HG03432 (cell line): Measurements from ENCODE around the gene KCNA10.

ENCODE experiments used
- ATAC-seq: cut with Tn5 transposase; IDR thresholded peaks from one replicate; pipeline ENCODE4 v1.9.1; 2021; ENCODE audit warnings: mild to moderate bottlenecking, moderate library complexity; ENCODE audit not compliant: unreplicated experiment

The KCNA10 gene

DNA sequence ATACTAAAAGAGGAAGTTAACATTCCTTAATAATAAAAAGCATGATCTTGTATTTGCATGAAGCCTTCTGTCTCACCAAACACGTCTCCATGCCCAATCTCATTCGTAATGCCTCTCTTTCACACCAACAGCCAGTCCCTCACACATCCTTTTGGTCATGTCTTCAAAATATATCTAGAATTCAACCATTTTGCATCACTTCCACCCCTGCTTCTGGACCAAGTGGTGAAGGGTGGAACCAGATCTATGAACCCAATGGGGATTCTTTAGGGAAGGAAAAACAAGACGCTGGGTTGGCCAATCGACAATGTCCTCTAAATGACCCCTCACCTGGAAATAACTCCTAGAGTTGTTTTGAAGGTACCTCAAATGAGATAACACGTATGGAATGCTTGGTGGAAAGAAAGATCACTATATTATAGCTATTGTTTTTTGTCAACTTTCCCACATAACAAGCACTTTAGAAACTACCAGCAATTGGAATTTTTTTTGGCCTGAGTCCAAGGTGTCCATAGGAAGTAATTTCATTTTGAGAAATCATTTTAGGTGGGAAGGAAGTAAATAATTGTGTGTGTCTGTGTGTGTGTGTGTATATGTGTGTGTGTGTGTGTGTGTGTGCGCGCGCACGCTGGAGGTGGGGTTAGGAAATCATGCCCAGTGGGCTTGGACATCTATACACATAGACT lies at the start of gene KCNA10:
Gene KCNA10 (minus strand): TSS at position 51 of the 686 bp plus-strand sequence. CDS start 388 bp downstream, outside the sequence.
- ATAC-seq, result no peak

DNA sequence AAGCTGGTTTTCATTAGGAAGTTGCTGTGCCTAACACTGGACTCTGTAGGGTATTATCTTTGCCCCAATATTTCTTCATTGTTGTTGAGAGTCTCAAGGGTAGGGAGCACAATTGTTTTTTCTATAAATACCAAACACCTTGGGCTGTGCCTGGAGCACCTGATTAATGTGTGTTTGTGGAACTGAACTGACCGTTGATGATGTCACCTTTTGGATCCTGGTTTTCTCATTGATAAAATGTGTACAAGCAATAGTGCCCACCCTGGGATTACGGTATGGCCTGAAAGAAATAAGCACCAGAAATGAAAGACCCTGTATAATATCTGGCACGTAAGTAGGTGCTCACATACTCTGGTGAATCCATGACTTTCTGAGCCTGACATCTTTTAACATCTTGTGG lies 47.9 kb upstream of the KCNA10 start:
- ATAC-seq, result no peak

DNA sequence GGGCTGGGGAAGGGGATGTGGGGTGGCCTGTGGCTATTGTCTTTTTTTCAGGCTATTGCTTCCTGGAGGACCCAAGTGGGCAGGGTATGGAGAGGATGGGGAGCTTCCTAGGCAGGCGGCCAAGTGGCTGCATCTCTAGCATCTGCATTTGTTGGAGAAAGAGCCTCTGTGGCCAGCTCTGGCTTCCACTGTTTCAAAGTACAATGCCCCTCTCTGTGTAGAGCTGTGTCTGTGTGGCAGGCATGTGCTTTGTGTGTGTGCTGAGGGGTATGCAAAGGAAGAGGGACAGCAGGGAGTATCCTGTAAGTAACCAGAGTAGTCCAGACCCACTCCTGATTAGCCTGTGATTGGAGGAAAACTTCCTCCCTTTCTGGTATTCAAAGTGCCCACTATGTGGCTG lies 46.6 kb upstream of the KCNA10 start:
- no peak for ATAC-seq

GRCh38 chr1:110563089-110563488 lies 44.1 kb upstream of the KCNA10 start:
- ATAC-seq, result no peak

GRCh38 chr1:110561596-110561995 lies 42.6 kb upstream of the KCNA10 start:
- no peak for ATAC-seq

DNA sequence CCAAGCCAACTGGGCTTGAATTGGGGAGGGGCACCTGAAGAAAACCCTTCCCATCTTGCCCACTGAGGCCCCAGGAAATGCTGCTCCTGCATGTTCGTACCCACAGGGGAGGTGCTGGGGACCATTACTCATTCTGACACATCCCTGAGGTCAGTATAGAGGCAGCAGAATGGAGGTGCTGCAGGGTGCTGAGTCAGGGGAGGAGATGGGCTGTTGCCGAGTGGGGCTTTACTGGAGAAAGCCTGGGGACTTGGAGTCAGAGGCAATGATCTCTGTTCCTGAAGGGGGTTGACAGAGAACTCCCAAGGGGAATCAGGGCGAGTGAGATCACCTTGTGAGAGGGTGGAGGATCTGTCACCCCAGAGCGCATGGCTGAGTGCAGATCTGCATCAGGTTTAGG lies 40.2 kb upstream of the KCNA10 start:
- no peak for ATAC-seq

DNA sequence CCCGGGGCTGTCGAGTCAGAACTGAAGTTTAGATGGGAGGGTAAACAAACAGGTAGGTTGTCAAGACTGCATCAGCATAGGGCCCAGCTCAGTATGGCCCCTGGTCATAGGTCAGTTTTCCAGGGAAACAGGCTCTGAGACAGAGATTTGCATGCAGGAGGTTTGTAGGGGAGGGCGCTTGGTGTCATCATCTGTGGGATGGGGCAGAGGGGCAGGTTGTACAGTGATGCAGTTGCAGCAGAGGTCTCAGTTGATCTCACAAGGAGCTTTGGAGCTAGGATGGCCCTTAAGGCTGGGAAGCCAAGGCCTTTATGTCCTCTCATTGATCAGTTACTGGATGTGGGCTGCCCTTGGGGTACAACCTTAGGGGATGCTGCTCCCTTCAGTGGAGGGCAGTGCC lies 38.5 kb upstream of the KCNA10 start:
- ATAC-seq, result no peak

DNA sequence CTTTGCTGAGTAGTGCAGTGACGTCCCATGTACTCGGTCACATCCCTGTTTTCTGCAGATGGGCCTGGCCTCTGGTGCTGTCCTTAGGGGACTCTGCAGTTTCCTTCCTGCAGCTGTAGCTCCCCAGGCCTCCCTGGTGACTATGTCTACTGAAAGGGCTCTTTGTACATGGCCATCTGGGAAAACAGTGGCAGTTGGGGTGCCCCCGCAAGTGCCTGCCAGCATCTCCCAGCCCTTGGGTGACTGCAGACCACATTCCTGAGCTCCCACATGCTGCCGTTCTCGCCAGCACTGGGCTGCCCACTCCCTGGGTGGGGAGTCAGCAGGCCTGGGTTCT lies 37.5 kb upstream of the KCNA10 start:
- no peak for ATAC-seq

GRCh38 chr1:110555807-110556470 lies 37.0 kb upstream of the KCNA10 start:
- ATAC-seq, result no peak

- ATAC-seq, result no peak
Observed at GRCh38 chr1:110554871-110555801, 36.2 kb upstream of the KCNA10 start.

- ATAC-seq, result no peak
Observed at GRCh38 chr1:110551278-110551809, 32.4 kb upstream of the KCNA10 start.

GRCh38 chr1:110549831-110550230 lies 30.9 kb upstream of the KCNA10 start:
- no peak for ATAC-seq

DNA sequence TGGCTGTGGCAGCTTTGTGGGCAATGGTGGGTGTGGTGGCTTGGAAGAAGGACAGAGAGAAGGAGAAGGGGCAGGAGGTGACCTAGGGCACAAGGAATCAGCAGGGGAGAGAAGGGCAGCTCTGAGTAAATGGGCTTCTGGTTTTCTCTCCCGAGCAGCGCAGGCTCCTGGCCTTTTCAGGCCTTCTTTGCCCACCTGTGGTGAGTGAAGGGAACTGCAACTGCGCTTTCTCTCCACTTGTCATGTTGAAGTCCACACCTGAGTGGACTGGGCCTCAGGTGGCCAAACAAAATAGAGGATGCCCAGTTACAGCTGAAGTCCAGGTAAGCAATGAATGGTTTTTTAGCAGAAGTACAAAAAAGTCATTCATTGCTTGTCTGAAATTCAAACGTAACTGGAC lies 29.4 kb upstream of the KCNA10 start:
- ATAC-seq, result no peak

DNA sequence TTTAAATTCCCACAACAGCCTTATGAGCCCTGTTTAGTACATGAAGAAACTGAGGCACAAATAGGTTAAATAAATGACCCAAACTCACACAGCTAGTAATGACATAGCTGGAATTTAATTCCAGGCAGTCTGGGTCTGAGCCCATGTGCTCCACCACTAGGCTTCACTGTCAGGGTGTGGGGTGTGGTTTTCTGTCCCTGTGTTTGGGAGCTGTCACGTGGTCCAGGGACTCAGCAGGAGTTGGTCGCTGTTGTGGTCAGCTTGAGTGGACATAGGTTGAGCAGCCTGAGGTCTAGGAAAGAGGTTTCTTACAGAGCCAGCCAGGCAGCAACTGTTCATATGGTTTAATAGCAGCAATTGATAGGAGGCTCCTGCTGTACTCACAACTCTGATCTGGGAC lies 28.0 kb upstream of the KCNA10 start:
- ATAC-seq, result no peak

- no peak for ATAC-seq
Observed at GRCh38 chr1:110545492-110545891, 26.5 kb upstream of the KCNA10 start.

GRCh38 chr1:110544753-110545152 lies 25.8 kb upstream of the KCNA10 start:
- no peak for ATAC-seq

- no peak for ATAC-seq
Observed at GRCh38 chr1:110542725-110543124, 23.8 kb upstream of the KCNA10 start.

DNA sequence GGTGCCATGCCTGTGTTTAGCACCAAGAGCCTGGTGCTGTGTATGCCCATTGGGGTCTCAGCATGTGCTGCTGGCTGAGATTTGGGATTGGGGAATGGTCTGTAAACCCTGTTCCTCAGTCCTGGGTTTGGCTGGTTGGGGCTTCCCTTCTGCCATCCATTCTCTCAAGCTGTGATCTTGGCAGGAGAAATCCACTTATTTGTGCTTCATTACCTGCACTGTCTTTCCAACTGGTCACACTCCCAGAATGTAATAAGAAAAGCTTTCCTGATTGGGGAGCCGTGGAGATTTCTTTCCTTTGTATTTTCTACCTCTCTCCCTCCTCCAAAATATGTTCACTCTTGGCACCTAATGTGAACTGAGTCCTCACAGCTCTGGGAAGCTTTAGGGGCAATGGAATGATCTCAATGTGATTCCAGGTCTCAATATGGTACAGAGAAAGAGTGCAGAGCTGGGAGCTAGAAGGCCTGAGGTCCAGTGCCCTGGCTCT lies 23.0 kb upstream of the KCNA10 start:
- ATAC-seq, result no peak

GRCh38 chr1:110540891-110541685 lies 22.1 kb upstream of the KCNA10 start:
- no peak for ATAC-seq

GRCh38 chr1:110538921-110539320 lies 19.9 kb upstream of the KCNA10 start:
- ATAC-seq, result no peak
